Pons (tissue), 1 donor: ENCODE measurements around the gene POLR2L.
A peak's percentile ranks its signal among the peaks of the same experiment; 100 is the strongest.

ENCODE experiments used
- DNase-seq: peaks from one replicate; pipeline ENCODE4 v3.0.0-alpha.2; 2016; ENCODE audit warnings: low spot score

POLR2L gene

GRCh38 chr11:868802-869201 lies 26.5 kb upstream of the POLR2L start:
- no peak for DNase-seq

- DNase-seq: no peak
Observed at GRCh38 chr11:868394-868793, 26.1 kb upstream of the POLR2L start.

- DNase-seq: no peak
Observed at GRCh38 chr11:867856-868358, 25.6 kb upstream of the POLR2L start.

- DNase-seq: no peak
Observed at GRCh38 chr11:866481-866880, 24.2 kb upstream of the POLR2L start.

DNA sequence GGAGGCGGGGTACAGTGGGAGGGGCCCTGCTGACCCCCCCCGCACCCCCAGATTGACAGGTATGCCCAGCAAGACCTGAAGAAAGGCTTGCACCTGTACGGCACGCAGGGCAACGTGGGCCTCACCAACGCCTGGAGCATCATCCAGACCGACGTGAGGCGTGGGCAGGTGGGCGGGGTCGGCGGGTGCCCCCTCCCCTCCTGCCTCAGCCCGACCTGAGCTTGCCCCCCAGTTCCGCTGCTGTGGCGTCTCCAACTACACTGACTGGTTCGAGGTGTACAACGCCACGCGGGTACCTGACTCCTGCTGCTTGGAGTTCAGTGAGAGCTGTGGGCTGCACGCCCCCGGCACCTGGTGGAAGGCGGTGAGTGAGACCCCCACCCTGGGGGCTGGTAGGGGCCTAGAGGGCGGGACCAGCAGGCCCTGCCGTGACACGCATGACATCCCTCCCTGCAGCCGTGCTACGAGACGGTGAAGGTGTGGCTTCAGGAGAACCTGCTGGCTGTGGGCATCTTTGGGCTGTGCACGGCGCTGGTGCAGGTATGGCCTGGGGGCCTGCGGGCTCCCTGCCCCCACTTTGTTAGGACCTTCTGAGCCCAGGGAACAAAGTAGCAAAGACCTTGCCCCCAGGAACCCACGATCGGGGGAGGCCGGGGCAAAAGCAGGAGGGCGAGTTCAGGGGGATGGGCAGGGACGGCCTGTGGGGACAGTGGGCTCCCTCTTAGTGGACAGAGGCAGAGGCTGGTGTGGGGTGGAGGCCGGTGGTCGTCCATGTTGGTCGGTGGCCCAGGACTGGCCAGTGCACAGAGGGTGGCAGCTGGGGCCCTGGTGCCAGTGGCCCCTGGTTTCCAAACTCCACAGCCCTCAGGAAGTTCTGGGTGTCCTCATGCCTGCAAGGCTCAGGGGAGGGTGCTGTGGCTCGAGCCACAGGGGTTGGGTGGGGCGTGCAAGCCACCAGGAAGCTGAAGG lies 23.4 kb upstream of the POLR2L start:
- no peak for DNase-seq

DNA sequence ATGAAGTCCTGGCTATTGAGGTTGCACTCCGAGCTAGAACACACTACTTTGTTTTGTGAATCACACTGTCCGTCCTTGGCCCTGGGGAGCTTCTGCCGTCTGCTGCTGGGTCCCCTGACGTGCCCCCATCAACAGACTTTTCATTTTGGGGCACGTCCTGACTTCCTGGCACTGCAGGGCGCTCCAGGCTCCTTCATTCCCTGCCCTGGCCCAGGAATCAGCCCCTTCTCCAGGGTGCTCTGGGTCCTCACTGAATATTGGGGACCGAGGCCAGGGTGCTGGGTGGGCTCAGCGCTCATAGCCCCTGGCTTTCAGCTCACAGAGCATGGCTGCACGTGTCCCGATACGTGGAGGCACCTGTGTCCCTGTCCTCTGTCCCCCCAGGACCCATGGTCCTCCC lies 22.6 kb upstream of the POLR2L start:
- DNase-seq: no peak

DNA sequence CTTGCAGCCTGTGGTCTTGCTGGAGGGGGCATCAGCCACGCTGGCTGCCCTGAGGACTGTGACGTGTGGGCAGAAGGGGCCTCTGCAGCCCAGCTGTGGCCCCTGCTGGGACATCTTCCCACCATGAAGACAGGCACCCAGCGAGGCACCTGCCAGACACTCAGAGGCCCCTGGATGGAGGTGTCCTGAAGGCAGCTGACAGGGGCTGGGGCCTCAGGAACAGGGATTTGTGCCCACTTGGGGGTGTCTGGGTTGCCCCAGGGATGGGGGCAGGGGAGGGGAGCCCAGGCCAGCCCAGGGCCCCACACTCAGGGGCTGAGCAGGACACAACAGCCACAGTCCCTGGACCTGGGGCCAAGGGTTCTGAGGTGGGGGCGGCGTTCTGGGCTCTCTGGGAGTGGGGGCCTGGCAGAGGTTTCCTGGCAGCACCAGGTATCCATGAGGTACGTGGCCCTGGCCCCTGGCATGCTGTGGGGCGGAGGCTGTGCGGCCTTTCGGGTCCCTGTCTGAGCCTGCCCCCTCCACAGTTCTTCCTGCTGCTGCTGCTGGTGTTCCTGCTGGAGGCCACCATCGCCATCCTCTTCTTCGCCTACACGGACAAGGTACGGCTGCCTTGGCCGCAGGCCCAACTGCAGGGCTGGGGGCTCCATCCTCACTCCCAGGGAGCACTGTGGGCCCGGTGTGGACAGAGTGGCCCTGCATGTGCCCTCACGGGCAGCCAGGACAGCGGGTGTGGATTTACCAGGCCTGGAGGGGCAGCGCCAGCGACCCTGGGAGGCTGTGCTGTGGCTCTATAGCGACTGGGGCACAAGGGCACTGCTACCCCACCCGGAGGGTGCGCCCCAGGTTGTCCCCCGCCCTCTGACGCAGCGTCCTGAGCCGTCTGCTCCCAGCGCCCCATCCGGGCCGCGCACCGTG lies 21.8 kb upstream of the POLR2L start:
- DNase-seq: no peak

DNA sequence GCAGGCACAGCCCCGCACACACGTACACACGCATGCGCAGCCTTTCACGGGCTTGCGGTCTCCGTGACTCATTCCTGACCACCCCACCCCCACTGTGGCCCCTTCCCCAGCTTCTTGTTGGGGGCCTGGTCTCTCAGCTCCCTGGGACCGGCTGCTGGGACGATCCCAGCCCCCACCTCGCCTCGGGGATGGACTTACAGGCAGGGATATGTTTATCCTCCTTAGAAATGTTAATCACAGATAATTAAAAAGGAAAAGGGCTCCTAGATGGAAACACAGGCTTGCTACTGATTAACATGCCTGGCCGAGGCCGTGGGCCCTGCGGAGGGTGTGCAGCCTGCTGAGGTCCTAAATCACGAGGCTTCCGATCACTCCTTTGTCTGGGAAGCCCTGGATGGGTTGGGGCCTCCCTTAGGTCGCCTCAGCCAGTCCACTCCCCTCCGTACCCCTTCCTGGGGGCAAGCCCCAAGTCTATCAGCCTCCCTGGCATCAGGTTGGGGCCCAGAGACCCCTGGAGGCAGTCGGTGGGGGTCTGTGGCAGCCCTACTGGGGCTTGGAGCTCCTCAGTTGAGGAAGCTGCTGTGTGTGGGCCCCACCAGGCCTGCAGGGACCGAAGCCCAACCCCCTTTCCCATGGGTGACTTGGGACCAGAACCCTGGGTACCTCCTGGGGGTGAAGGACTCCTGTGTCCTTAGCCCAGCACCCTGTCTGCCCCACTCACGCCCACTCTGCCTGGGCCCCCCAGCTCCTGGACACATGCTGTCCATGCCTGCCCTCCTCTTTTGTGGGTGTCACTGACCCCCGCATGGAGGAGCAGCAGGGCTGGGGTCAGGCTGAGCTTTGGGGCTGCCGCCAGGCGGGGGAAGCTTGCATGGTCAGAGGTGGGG lies 20.9 kb upstream of the POLR2L start:
- no peak for DNase-seq

DNA sequence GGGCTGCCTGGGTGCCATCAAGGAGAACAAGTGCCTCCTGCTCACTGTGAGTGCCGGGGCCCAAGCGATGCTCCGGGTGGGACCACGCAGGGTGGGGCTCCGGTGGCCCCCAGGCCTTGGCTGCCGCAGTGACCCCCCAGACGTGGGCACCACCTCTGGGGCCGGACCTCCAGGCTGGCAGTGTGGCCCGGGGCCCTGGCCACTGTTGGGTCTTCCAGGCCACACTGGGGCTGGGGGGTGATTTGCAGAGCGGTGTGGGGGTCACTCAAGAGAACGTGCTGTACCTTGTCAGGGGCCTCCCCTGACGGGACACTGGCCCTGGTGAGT lies 20.3 kb upstream of the POLR2L start:
- DNase-seq: no peak

DNA sequence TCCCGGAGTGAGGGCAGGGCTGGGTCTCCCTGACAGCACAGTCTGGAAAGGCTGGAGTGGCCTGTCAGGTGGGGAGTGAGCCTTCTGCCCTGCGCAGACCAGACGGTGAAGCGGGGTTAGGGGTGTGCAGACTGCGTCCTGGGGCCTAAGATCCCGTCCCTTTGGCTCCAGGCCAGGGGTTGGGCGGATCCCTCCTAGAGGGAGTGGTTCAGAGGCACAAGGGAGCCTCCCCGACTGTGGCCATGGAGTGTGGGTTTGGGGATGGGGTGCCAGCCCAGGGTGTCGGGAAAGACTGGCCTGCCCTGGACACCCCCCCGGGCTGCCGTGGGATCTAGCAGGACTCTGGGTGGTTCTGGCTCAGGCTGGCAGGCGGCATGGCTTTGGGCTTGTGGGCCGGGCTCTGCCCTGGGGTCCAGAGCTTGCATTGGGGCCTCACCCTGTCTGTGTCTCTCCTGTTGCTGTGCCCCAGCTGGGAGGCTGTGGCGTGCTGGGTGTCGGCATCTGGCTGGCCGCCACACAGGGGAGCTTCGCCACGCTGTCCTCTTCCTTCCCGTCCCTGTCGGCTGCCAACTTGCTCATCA lies 19.8 kb upstream of the POLR2L start:
- no peak for DNase-seq

DNA sequence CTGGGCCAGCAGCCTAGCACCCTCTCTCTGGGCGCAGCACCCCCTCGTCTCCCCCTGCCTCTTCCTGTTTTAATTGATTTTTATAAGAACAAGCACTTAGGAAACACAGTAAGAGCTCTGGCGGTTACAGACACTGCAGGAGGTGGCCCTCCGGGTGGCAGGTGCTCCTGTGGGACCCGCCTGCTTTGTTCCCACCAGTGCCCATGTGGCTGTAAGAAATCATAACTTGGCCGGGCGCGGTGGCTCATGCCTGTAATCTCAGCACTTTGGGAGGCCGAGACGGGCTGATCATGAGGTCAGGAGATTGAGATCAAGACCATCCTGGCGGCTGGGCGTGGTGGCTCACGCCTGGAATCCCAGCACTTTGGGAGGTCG lies 18.8 kb upstream of the POLR2L start:
- no peak for DNase-seq

- no peak for DNase-seq
Observed at GRCh38 chr11:860234-861104, 18.1 kb upstream of the POLR2L start.

DNA sequence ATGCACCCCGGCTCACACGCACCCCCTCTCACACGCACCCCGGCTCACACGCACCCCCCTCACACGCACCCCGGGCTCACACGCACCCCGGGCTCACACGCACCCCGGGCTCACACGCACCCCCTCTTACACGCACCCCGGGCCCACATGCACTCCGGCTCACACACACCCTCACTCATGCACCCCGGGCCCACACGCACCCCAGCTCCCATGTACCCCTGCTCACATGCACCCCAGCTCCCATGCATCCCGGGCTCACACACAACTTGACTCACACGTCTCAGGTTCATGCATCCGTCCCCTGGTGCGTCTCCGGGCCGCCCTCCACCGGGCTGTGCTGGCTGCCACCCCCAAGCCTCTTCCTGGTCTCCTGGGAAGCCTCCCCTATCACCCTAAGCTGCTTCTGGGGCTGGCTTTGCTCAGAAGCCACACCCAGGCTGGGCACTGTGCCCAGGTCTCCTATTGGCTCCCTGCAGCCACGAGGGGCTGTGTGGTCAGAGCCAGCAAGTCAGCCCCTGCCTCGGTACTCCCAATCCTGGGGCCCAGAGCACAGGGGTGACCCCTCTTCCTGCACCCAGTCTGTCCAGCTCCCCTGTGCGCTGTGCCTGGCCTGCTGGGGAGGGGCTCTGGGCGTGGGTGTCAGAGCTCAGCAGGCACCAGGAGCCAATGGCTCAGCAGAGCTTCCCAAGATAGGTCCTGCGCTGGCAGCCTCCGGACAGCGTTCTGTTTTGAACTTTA lies 17.2 kb upstream of the POLR2L start:
- peak; percentile 53 for DNase-seq

- DNase-seq: no peak
Observed at GRCh38 chr11:858762-859339, 16.5 kb upstream of the POLR2L start.

- DNase-seq: no peak
Observed at GRCh38 chr11:858053-858761, 15.9 kb upstream of the POLR2L start.

- no peak for DNase-seq
Observed at GRCh38 chr11:856397-856796, 14.1 kb upstream of the POLR2L start.

DNA sequence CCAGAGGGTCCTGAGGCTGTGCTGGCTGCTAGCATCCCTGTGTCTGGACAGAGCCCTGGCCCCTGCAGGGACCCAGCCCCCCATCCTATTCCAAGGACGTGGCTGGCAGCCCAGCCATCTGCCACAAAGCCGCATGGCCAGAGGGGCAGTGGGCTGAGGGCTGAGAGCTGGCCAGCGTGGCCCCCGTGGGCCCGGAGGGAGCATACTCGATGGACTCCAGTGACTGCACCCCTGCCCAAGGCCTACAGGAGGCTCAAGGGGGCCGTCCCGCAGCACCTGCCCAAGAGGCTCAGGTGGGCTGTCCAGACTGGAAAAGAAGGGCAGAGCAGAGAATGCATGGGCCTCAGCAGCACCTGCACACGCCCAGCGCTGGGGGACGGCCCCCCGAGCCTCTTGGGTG lies 13.5 kb upstream of the POLR2L start:
- no peak for DNase-seq

GRCh38 chr11:855330-855674 lies 13.0 kb upstream of the POLR2L start:
- no peak for DNase-seq
